Dermis microvascular lymphatic vessel endothelial cell (primary cell): ENCODE measurements around the gene DCLK1. TPM values are rescaled to one million over a fixed set of nuclear protein-coding genes. Genes with fewer than 3 reads are reported as not detected.
A peak's percentile ranks its signal among the peaks of the same experiment; 100 is the strongest.

Source experiments
- DNase-seq, 2 donors: peaks; one replicate each; pipeline versions ENCODE4 v3.0.0 to v3.0.0-alpha.2; 2010; ENCODE audit warnings: low read depth in 2 of 2
- total RNA-seq: library from RNA; depleted of rRNA; stranded (reverse); fragments of >200 nt; gene quantifications from 2 replicates; pipeline ENCODE4 v1.2.1, GENCODE V29; 2014

Gene DCLK1
- total RNA-seq, 1 donor from 2014 or later, result 43.6 TPM

DNA sequence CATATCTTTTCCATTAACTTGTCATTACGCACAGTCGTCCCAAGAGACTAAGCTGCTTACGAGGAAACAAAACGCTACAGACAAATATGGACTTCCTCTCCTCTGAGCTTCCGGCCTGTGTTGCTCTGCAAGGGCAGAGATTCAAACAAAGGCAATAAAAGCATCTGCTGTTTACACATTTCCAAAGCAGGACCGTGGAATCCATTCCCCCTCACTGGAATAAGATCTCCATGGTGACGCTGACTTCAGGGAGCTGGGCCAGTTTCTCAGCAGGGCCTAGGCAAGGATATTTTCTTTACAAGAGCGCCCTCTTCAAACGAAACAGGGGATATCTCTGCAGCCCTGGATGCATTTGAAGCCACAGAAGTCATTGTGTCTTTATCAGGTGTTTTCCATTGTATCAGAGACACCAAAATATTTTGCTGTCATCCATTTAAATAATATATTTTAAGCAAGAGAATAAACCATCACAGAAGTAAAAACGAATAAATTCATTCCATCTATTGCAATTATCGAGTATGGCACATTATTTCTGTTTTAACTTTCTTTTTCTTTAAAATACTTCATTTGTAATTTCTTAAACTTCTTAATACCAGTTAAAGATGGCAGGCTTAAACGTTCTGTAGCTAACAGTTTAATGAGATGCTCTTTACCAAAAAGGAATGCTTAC lies 177.5 kb downstream of the DCLK1 start:
- DNase-seq, result peak; percentile 78 to 90

DNA sequence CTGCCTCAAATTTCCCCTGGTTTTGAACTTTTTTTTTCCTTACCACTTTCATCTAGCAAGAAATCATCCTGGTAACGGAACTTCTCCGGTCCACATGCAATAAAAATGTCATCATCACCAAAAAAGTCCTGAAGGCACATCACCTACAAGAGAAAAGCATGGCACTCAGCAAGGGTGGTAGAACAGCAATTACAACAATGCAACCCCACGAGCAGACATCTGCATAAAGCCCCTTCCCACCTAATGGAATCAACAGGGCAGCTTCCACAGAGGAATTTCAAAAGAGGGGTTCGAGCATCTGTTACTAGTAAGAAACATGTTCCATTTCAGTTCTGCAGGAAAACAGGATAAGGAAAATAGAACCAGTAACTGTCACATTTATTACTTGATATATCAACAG lies 183.9 kb downstream of the DCLK1 start:
- no peak for DNase-seq

DNA sequence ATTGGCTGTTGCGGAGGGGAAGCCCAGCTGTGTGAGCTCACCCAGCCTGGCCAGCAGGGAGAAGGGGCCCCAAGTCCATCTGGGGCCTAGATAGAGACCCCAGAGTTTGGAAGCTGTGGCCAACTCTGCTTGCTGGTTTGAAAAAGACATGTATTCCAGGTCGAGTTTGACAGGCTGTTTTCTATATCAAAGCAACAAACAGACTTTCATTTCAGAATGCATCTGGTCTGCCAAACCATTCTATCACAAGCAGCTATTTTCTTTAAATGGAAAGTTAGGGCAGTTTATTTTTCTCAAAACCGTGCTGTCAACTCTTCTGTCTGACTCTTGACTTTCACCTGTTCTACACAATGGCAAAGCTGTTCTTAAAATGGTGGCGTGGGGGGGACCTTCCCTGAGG lies 185.8 kb downstream of the DCLK1 start:
- no peak for DNase-seq

DNA sequence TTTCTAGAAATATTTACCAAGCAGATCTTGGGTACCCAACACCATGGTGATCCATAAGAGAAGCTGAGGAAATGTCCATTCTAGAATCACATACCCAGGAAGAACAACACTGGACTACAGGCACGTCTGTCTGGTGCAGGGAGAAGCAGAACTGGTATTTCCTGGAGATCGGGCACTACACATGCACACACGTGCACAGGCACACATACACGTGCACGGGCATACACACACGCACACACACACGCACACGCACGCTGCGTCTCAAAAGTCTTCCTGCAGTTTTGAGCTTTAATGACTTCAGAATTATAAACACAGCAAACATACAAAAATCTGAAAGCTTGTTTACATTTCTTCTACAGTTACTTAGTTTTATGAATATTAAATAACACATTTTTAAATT lies 189.8 kb downstream of the DCLK1 start:
- no peak for DNase-seq

DNA sequence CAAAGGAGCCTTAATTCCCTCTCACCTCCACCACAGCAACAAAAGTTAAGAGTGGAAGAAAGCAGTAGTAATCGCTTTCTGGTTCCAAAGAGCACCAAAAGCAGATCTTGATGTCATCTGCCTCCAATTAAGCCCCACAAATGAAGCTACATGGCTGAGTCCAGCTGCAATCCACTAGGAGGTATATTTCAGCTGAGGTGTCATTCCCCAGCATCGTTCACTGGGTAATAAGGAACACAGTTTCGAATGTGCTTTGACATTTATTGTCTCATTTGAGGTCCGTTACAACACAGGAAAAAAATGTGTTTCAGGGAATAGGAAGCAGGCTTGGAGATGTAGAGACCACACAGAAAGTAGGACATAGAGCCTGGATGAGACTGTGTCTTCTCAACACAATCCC lies 190.4 kb downstream of the DCLK1 start:
- no peak for DNase-seq

DNA sequence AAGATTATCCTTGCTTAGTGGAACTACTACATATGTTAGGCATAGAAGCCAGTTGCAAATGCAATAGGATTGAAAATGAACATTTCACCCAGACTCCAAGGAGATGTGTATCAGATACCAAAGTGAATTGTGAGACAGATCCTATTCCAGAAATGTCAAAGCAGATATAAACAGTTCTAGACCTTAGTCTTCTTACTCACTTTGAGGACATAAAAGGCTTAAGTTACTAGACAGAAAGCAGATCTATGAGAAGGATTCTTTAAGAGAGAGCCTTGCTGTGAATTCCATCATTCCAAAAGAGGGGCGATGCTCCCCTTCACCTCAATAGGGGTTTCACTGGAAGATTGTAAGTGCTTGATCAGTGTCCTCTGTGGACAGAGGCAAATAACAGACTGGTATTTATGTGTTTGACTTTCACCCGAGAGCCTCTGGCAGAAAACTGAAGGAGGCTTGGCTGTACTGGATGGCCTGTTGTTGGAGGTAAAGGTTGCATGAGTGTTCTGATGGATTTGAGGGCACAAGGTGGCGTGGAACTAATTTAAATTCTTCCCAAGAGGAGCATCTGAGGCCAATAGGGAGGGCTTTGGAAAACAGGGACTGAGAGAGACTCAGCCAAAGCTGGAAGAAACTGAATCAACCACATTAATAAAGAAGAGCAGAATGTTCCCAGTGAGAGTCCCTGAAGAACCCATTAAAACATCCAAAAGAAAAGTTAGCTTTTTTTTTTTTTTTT lies 194.8 kb downstream of the DCLK1 start:
- DNase-seq, result no peak

DNA sequence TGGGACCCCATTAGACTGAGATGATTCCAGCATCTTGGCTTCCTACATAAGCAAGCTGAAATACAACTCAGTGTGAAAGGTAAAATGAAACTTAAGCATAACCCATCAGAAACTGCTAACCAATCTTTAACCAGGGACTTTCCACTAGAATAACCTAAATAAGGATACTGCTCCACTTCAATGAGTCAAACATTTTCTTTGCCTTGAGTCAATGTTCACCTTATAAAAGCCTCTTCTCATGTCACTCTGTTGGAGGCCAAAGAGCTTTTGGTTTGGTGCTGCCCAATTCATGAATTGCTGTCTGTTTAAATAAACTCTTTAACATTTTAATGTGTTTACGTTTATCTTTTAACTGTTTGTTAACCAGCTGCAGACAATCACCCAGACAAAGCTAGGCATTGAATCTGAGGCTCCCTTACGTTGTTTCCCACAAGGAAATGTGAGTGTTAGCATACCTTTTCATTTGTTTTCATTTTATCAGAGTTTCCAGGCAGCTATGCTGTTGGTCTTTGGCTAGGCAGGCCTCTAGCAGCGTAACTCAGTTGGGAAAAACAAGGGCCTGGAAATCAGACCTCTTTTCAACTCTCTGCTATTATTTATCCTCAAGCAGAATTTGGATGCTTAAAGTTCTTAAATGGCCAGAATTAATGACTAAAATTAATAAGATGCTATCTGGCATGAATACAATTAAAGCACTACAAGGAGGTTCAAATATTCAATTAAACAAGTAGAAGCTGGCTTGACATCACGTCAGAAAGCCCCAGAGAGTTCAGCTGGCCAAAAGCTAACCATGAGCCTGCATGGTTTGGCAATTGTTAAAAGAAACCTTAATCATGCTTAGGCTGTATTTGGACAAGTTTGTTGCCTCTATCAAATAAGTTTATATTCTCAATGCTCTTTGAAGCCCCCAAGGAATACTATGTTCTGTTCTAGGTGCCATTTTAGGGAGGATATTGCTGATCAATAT lies 200.2 kb downstream of the DCLK1 start:
- DNase-seq, result no peak

DNA sequence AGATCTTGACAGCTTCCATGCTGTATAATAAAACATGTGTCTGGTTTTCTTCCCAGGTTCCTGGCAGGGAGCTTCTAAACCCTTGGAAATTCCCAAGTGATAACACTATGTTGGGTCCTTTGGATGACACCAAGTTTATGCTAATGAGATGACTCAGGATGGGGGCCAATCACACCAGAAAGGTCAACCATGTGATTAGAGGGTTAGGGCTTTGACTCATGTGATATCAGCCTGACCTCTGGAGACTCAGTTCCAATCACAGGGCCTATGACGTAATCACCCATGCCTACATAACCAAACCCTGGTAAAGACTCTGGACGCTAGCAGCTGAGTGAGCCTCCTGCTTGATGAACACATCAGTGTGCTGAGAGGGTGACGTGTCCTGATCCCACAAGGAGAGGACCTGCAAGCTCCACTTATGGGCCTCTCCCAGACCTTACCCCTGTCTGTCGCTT lies 203.6 kb downstream of the DCLK1 start:
- DNase-seq, result peak in 1 of 2 donors; percentile 12

DNA sequence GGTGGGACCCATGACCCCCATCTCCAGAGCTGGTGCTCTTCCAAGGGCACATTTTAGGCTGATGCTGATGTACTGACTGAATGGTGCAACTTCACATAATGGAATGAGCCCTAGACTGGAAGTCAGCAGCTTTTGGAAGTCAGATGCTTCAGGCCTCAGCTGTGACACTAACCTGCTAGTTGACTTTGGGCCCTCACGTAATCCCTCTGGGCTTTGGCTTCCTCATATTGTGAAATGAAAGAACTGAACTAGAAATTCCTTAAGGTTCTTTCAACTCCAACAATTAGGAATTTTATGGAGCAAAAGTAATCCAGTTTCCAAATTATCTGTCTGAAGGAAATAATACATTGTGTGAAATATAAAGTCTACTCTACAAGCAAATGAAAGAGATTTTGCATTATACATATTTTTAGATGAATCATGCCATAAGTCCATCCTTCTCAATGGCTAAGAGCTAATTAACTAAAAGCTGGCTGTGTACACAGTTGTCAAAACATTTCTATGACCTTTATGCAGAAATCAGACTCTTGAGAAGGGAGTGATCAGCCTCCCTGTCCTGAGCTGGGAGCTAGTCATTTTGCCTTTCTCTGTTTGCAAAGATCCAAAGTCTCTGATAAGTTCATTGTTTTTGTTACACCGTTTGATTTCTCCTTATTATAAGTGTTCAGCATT lies 204.2 kb downstream of the DCLK1 start:
- no peak for DNase-seq

DNA sequence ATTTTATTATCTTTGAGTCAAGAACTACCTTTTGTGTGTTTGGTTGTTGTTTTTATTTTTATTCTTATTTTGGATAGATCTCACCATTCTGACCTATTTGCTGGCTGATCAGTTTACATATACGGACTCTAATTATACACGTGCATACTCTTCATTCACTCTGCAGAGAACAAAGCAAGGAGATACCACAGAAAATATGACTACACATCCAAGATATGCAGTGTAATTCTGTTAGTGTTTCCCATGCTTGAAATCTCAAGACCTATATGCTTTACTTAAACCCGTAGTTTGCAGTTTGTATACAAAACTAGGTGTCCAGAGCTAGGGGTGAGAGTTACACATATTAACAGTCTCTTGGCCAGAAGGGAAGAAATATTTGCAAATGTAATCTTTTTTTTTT lies 205.5 kb downstream of the DCLK1 start:
- DNase-seq, result no peak

DNA sequence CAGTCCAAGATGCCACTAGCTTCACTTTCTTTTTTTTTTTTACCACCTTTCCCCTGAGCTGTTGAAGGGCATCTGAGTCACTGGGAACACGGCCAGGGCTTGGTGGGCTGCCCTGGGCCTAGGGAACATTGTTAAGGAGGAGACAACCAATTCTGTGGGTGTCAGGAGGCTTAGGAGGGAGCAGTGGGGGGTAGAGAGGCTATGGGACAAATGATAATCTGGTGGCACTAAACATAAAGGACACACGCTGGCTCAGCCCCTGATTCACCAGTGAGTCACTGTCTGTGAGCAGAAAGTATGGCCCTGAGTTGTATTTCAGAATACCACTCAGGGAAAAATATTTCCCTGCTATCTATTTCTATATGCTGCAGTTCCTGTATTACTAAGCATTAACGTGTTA lies 207.8 kb downstream of the DCLK1 start:
- DNase-seq, result peak in 1 of 2 donors; percentile 22

DNA sequence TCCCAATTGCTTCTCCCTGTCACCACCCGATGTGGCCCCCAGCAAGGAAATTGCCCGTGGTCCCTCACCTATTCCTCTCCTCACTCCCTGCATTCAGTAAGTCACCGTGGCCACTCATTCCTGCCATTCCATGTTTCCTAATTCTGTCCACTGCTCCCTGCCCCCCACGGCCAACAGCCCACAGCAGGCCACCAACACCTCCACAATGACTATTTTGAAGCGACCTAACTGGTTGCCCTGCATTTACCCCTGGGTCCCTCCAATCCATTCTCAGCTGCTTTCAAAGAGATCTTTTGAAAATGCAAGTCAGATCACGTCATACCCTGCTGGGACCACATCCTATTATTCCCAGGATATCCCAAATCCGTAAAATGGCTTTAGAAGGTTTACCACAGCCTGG lies 210.4 kb downstream of the DCLK1 start:
- DNase-seq, result no peak

DNA sequence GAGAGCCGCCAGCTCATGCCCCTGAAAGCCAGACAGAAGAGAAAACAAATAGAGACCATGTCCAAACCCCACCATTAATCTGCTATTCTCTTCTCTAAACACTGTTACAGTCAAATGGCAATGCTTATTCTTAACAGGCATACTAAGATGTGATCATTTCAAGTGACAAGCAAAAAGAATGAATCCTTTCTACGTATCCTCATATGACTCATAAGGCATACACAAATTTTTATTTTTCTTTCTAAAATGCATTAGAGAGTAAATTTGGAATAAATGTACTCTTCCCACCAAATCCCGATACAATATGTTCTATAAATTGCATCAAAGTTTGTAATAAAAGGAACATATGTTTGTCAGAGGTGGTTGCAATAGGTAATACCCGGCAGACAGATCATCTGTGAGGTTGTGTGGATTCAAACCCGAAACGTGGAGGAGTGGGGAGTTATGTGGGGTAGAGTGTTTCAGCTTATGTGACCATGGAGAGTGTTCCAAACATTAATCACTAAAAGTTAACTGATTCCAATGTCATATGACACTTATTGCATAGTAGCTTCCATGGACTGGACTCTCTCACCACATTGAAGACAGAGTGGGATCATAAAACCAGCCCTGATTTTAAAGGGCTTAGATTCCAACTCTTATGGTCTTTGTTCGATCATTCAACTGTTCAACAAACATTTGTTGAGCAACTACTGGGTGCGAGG lies 213.1 kb downstream of the DCLK1 start:
- DNase-seq, result no peak

DNA sequence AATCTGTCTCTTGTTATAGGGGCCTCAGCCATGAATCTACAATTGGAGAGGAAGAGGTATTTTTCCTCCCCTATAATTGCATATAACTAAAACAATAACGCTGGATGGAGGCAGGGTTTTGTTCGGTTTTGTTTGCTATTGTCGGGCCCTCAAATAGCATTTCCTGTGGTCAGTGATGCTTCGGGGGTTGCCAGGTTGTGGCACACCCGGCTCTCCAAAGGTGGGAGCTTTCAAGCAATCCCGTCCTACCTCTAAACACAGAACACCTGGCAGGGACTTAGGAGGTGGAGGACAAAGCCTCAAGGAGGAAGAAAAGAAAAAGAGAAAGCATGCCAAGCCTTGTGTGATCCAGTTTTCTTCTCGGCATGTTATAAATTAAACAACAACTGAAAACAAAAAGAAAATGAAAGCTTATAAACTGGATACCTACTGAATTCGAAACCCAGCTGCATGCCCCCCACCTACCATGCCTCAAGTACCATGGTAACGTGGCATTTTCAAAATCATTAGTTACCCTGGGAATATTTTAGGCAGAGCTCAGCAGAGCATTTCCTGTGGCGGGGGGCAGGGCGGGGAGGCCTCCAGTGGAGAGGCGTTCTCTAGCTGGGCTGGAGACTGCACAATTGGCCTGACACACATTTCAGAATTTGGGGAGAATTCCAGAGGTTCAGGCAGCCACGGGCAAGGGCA lies 213.8 kb downstream of the DCLK1 start:
- peak in 1 of 2 donors; percentile 26 for DNase-seq

DNA sequence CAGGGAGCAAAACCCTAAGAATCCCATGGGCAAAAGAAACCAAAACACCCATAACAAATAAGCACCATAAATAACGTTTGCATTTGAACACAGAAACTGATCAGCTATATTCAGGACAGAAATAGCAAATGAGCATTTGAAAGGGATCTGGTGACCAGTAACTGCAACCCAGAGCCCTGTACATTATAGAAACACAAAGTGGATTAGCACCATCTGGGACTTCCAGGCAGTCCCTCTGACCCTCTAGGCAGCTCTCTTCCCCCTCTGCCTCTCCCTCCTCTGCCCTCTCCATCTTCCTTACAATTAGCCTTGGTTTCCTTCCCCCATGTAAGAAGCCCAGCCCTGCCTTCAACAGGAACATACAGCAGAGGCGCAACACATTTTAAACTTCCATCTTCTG lies 215.0 kb downstream of the DCLK1 start:
- no peak for DNase-seq

DNA sequence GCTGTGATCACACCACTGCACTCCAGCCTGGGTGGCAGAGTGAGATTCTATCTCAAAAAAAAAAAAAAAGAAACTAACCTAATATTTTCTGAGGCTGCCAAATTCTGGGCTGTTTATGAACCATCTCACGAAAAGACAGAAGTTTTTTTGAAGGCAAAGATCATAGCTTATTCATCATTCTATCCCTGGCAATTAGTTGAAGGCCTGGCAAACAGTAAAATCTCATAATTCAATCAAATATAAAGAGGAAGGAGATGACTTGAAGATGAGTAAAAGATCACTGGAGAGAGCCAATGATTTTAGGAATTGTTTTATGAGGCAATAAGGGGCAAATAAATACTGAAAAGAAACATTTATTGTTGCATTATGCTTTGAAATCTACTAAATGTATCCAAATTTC lies 216.5 kb downstream of the DCLK1 start:
- no peak for DNase-seq

DNA sequence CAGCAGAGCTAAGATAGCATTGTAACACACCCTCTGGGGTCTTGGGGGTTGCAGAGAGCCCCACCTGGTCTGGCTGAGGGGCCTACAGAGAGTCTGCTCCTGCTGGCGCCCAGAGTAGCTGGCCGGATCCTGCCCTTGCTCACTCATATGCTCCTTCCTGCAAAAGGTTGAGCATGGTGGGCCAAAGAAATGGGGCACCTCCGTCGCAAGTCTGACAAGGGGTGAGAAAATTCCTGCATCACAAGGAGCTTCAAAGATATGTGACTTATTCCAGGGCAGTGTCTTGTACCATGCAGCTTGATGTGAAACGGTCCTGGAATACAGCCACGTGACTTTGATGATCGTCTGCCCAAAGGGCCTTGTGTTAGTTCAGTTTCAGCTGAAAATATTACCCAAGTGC lies 218.3 kb downstream of the DCLK1 start:
- no peak for DNase-seq

DNA sequence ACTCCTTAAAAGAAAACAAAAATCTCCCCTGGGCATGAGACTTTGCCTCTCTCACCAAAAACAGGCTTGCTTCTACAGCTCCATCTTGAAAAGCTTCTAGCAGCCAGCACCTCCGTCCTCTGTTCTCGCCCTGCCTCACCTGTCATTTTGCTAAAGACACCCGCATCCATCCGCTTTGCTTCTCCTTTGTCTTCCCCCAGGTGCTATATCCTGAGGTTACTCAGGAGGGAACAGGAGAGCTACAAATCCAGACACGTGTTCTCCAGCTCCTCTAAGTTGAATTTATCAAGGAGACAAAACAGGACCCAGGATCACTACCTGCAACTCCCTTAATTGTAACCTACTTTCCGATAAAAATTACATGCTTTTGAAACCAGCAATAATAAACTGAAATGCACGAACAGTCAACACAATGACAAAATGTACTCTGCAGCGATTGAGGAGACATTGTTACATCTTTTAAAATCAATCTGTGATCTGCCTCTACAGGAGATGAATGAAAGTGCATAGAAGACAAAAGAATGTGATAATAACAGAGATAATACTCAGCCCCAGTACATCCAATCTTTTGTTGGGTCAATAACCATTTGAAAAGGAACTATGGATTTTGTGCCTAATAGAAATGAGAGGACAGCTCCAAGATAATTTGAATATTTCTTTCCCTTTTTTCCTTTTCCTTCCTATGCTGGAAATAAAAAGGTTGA lies 221.2 kb downstream of the DCLK1 start:
- DNase-seq, result no peak

DNA sequence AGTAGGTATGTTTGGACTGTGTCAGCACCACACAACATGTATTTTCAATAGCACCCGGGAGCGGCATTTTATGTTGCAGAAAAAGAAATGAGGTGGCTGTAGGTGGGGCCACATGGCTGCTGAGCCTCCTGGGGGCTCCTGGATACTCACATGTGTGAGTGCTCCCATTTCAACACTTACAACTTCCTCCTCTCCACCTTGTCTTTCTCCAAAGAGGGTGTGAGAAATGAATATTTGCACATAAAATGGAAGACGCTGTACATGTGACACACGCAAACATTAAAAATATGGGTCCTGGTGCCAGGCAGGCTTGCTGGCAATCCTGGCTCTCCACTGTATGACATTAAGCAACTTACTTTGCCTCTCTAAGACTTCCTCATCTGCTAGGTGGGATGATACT lies 222.1 kb downstream of the DCLK1 start:
- DNase-seq, result no peak

DNA sequence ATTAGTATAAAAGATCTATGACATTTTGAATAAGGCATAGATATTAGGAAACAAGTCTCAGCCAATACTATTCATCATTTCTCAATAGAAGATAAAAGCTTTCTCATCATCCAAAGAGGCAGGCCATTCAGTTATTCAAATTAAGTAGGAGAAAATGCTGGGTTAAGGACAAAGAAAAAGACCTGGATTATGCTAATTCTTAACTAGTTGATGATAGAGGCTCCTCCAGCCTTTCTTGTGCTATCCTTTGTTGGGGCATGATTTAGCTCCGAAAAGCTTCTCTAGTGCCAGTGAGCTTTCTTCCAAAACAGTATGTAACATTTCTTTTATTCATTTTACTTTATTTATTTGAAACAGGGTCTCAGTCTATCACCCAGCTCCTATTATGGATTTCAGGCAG lies 223.0 kb downstream of the DCLK1 start:
- no peak for DNase-seq
